ENCODE data around the gene CHN2.

CHN2 gene

DNA sequence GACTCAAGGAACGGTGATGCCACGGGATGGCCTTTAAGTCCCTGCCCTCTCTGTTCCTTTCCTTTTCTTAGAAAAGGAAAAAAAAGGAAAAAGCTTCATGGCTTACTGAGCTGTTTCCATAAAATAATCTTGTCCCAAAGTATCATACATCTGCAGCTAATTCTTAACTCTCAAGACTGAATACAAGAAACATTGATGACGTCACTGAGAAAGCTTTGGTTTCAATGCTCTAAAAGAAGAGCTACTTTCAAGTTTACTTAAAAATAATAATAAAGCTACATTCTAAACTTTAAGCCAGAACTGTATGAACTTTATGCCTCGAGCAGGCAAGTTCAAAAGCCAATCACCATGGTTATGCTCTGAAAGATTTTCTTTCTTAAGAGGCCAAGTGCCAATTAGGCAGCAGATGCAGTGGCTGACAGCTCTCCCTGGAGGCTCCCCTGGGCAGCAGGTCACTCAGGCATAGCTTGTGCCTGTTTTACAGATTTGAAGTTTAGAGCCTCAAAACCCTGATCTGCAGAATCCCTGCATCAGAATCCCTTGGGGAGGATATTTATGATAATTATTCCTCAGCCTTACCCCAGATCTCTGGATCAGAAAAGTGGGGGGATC lies 165.0 kb downstream of the CHN2 start:
- ATAC-seq, result no peak
- TF ChIP-seq TCF4 (CRISPR knock-in tag; IDR thresholded peaks at IDR 0.05; ENCODE audit: borderline replicate concordance) (no peak), TOX (CRISPR knock-in tag; IDR thresholded peaks at IDR 0.05; ENCODE audit: borderline replicate concordance) (no peak), ZC3H10 (CRISPR knock-in tag; IDR thresholded peaks at IDR 0.05) (no peak), BACH2 (CRISPR knock-in tag; IDR thresholded peaks at IDR 0.05; ENCODE audit: borderline replicate concordance) (no peak), ZNF565 (CRISPR knock-in tag; conservative IDR thresholded peaks at IDR 0.05; ENCODE audit: low read depth) (no peak)
- TF ChIP-seq, protein P1, sequence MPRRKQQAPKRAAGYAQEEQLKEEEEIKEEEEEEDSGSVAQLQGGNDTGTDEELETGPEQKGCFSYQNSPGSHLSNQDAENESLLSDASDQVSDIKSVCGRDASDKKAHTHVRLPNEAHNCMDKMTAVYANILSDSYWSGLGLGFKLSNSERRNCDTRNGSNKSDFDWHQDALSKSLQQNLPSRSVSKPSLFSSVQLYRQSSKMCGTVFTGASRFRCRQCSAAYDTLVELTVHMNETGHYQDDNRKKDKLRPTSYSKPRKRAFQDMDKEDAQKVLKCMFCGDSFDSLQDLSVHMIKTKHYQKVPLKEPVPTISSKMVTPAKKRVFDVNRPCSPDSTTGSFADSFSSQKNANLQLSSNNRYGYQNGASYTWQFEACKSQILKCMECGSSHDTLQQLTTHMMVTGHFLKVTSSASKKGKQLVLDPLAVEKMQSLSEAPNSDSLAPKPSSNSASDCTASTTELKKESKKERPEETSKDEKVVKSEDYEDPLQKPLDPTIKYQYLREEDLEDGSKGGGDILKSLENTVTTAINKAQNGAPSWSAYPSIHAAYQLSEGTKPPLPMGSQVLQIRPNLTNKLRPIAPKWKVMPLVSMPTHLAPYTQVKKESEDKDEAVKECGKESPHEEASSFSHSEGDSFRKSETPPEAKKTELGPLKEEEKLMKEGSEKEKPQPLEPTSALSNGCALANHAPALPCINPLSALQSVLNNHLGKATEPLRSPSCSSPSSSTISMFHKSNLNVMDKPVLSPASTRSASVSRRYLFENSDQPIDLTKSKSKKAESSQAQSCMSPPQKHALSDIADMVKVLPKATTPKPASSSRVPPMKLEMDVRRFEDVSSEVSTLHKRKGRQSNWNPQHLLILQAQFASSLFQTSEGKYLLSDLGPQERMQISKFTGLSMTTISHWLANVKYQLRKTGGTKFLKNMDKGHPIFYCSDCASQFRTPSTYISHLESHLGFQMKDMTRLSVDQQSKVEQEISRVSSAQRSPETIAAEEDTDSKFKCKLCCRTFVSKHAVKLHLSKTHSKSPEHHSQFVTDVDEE (CRISPR knock-in tag; IDR thresholded peaks at IDR 0.05), result no peak
- TF ChIP-seq, protein P2, sequence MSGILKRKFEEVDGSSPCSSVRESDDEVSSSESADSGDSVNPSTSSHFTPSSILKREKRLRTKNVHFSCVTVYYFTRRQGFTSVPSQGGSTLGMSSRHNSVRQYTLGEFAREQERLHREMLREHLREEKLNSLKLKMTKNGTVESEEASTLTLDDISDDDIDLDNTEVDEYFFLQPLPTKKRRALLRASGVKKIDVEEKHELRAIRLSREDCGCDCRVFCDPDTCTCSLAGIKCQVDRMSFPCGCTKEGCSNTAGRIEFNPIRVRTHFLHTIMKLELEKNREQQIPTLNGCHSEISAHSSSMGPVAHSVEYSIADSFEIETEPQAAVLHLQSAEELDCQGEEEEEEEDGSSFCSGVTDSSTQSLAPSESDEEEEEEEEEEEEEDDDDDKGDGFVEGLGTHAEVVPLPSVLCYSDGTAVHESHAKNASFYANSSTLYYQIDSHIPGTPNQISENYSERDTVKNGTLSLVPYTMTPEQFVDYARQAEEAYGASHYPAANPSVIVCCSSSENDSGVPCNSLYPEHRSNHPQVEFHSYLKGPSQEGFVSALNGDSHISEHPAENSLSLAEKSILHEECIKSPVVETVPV (CRISPR knock-in tag; IDR thresholded peaks at IDR 0.05), result no peak
- TF ChIP-seq, protein P3, sequence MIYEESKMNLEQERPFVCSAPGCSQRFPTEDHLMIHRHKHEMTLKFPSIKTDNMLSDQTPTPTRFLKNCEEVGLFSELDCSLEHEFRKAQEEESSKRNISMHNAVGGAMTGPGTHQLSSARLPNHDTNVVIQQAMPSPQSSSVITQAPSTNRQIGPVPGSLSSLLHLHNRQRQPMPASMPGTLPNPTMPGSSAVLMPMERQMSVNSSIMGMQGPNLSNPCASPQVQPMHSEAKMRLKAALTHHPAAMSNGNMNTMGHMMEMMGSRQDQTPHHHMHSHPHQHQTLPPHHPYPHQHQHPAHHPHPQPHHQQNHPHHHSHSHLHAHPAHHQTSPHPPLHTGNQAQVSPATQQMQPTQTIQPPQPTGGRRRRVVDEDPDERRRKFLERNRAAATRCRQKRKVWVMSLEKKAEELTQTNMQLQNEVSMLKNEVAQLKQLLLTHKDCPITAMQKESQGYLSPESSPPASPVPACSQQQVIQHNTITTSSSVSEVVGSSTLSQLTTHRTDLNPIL (CRISPR knock-in tag; IDR thresholded peaks at IDR 0.05; ENCODE audit: low read depth), result no peak

DNA sequence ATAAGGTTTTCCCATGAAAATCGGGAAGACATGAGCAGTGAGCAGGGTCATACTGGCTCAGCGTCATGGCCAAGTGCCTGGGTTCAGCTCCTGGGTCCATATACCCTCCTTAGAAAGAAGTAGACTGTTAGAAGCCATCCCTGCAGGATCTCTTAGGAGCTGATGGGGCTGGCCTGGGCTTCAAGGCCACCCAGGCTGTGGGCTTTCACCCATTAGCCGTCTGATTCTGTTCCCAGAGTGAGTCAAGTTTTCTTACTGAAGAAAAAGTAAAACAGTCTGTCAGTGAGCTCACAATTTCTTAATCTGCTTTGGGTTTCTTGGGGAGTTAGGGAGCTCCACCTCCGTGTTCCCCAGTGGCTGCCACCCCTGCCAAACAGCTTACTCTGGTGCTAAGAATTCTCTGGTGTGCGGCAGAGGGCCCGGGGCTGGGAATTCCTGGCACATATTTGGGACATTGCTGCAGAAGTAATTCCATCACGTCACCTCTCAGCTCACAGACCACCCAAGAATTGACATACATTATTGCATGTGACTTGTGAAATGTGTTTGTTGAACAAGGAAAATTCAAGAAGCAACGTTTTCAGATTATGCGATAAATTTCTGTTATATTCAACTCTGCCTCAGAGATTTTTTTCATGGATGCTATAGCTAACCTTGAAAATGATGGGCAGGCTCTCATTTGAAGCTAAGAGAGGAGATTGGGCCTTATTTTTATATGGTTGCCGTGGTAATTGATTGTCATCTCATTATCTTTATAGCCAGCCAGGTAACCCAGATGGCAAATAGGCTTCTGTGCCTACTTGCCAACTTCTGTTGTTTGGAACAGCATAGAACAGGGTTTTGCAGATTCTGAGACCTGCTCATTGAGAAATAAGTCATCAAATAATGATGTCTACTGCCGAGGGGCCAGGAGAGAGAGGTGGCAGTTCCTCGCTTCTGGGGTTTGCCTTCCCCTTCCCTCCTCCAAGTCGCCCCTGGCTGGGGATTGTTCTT lies 166.4 kb downstream of the CHN2 start:
- no peak for ATAC-seq
- no peak for TF ChIP-seq CSDC2 (CRISPR knock-in tag; IDR thresholded peaks at IDR 0.05)
- no peak for TF ChIP-seq BACH2 (CRISPR knock-in tag; IDR thresholded peaks at IDR 0.05; ENCODE audit: borderline replicate concordance)
- TF ChIP-seq ZNF8 (CRISPR knock-in tag; IDR thresholded peaks at IDR 0.05), result no peak
- TF ChIP-seq, protein P4, sequence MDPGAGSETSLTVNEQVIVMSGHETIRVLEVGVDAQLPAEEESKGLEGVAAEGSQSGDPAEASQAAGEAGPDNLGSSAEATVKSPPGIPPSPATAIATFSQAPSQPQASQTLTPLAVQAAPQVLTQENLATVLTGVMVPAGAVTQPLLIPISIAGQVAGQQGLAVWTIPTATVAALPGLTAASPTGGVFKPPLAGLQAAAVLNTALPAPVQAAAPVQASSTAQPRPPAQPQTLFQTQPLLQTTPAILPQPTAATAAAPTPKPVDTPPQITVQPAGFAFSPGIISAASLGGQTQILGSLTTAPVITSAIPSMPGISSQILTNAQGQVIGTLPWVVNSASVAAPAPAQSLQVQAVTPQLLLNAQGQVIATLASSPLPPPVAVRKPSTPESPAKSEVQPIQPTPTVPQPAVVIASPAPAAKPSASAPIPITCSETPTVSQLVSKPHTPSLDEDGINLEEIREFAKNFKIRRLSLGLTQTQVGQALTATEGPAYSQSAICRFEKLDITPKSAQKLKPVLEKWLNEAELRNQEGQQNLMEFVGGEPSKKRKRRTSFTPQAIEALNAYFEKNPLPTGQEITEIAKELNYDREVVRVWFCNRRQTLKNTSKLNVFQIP (CRISPR knock-in tag; IDR thresholded peaks at IDR 0.05; ENCODE audit: borderline replicate concordance, low read depth), result no peak
- TF ChIP-seq ZFP30 (CRISPR knock-in tag; IDR thresholded peaks at IDR 0.05), result no peak
- no peak for TF ChIP-seq PPARA (CRISPR knock-in tag; IDR thresholded peaks at IDR 0.05; ENCODE audit: borderline replicate concordance)
- TF ChIP-seq, protein P2 (CRISPR knock-in tag; IDR thresholded peaks at IDR 0.05), result no peak
- TF ChIP-seq, protein P1 (CRISPR knock-in tag; IDR thresholded peaks at IDR 0.05), result no peak
- TF ChIP-seq ZC3H10 (CRISPR knock-in tag; IDR thresholded peaks at IDR 0.05), result no peak
- no peak for TF ChIP-seq SNAI2 (CRISPR knock-in tag; IDR thresholded peaks at IDR 0.05)
- TF ChIP-seq, protein P3 (CRISPR knock-in tag; IDR thresholded peaks at IDR 0.05; ENCODE audit: low read depth), result no peak
- no peak for TF ChIP-seq RARB (CRISPR knock-in tag; IDR thresholded peaks at IDR 0.05)

Measured in SK-N-SH treated with all-trans-retinoic acid at 6 μM for 48 hours (cell line).